Endometrial microvascular endothelial cells (primary cell): ENCODE data around the gene YBX3. TPM values are rescaled to one million over a fixed set of nuclear protein-coding genes. Genes with fewer than 3 reads are reported as not detected.

Experiments
- in situ Hi-C: cut with HindIII; loops from 2 replicates; pipeline ENCODE4 v1.10.0; 2017; ENCODE audit warnings: low sequenced_read_pairs, low pct_unique_long_range_greater_than_20kb; ENCODE audit errors: inconsistent ontology term
- total RNA-seq: library from RNA; depleted of rRNA; stranded (reverse); fragments of >200 nt; gene quantifications from one replicate; pipeline ENCODE4 v1.2.3, GENCODE V29; 2015; ENCODE audit errors: inconsistent ontology term

The YBX3 gene
- total RNA-seq, 1 donor from 2014 or later = 284 TPM

DNA sequence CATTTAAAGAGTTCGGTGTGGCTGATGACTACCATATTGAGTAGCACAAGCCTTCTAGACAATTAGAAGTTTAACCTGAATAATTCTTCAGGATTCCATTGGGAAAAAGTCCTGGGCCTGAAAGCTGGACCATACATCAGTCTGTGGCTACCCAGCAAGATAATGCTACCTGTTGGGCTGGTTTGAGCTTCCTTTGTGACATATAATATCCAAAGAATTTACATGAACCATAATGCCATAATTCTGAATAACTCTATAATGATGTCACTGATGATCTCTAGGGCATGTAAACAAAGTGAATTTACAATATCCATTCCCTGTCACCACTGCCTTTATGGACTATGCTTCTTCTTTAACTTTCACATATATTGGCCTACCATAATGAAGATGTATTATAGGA, 3.8 kb upstream of the YBX3 start:
- in situ Hi-C loops = no loop called here

DNA sequence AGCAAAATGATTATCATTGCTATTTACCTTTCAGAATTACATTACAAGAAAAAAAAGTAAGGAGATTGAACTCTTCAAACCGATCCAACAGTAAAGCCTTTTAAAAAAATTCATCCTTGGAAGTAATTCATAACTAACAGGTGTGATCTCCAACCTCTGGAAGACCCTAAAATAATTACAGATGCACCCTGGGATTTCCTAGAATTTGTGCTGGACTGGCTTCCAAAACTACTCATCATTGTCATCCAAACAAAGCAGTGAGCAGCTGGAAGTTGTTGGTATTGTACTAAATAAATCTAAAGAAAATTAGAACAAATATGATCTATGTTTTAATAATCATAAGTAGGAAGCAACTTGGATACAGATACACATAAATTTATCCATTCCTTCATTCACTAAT, 1.9 kb upstream of the YBX3 start:
- in situ Hi-C loops = no loop called here

- in situ Hi-C loops = loop anchor here (25.0 kb wide), 1 partner anchor 110 kb away; the partner anchor contains the start of gene MAGOHB
These were observed 620 bp downstream of the YBX3 start for GRCh38 chr12:10722502-10722904.

GRCh38 chr12:10721651-10722501, 1.2 kb downstream of the YBX3 start:
- in situ Hi-C loops = loop anchor here (25.0 kb wide), 1 partner anchor 110 kb away; the partner anchor contains the start of gene MAGOHB

GRCh38 chr12:10720974-10721650, 2.0 kb downstream of the YBX3 start:
- in situ Hi-C loops = loop anchor here (25.0 kb wide), 1 partner anchor 109 kb away; the partner anchor contains the start of gene MAGOHB

DNA sequence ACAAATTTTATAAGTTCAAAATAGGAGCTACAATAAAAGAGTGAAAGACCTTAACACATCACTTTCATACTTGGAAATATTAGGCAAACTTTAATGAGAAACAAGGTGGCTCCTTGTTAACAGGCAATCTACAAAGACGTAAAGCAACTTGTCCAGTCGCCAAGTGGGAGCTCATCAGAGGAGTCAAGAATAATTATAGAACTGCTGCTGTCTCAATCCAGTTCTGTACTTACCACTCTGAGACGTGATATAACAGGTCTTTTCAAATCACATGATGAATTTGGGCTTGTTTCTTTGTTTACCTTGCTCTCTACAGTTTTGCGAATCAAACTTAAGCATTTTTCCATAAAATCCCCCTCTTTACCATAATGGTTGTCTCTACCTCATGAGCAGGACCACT, 3.6 kb downstream of the YBX3 start:
- in situ Hi-C loops = loop anchor here (25.0 kb wide), 1 partner anchor 107 kb away; the partner anchor contains the start of gene MAGOHB

DNA sequence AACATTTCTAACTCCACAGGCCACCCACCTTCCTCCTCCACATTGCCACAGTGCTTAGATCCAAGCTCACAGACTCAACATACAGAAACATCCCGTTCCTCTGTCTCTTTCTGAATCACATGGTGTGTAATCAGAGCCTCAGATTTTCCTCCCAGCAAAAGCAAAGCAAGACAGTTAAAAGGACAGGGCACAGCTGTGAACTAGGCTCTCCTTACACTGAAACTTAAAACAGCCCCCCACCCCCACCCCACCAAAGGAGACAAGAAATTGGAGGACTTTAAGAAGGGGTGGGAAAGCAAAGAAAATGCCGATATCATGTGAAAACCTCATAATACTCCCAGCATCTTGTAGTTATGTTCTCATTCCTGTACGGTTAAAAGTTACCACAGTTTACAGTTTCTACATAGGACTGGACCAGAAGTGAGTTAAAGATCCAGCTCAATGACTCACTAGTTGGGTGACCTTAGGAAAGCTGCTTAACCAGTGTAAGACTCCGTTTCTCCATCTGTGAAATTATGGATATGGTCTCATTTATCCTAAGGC, 4.8 kb downstream of the YBX3 start:
- in situ Hi-C loops = loop anchor here (25.0 kb wide), 1 partner anchor 106 kb away; the partner anchor contains the start of gene MAGOHB

GRCh38 chr12:10717410-10717809, 5.7 kb downstream of the YBX3 start:
- in situ Hi-C loops = loop anchor here (25.0 kb wide), 1 partner anchor 105 kb away; the partner anchor contains the start of gene MAGOHB

DNA sequence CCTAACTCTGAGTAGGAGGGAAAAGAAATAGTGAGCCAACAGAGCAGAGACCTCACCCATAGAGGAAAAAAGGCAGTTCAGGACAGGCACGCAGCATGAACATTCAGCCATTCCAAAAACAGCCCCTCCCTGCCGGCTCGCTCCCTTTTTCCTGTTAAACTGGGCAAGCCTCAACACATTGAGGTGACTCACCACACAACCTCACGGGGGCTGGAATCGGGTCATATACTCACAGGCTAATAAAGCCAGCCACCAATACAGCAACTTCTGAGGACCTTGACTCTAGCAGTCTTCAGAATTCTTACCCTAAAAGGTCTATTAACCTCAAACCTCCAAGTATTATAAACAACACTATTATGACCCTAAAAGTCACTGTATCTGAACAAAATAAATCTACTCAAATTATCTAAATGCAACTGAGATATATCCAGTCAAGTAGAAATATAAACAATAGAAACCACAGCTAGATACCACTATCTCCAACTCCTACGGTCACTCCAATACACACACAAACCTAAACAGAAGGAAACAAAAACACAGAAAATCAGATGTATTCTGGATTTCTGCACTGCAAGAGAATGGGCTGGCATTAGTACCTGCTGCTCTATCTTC, 6.3 kb downstream of the YBX3 start:
- in situ Hi-C loops = loop anchor here (25.0 kb wide), 1 partner anchor 105 kb away; the partner anchor contains the start of gene MAGOHB

- in situ Hi-C loops = loop anchor here (25.0 kb wide), 1 partner anchor 104 kb away; the partner anchor contains the start of gene MAGOHB
These were observed 6.8 kb downstream of the YBX3 start for GRCh38 chr12:10716277-10716676.

DNA sequence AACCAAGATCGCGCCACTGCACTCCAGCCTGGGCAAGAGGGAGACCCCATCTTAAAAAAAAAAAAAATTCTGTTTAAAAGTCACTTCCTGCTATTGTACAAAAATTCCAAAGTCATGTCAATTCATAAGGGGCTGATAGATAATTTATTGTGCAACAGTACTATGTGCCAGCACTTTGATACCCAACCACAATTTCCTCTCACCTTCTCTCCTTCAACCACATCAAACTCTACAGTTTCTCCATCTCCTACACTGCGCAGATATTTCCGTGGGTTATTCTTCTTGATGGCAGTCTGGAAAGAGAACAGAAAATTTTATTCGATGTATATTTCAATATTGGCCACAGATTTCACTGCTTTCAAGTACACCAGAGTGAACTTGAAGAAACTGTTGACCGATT, 7.6 kb downstream of the YBX3 start:
- in situ Hi-C loops = loop anchor here (25.0 kb wide), 1 partner anchor 103 kb away; the partner anchor contains the start of gene MAGOHB

- in situ Hi-C loops = loop anchor here (25.0 kb wide), 1 partner anchor 98 kb away; the partner anchor contains the start of gene MAGOHB
These were observed 13.3 kb downstream of the YBX3 start for GRCh38 chr12:10709808-10710207.

DNA sequence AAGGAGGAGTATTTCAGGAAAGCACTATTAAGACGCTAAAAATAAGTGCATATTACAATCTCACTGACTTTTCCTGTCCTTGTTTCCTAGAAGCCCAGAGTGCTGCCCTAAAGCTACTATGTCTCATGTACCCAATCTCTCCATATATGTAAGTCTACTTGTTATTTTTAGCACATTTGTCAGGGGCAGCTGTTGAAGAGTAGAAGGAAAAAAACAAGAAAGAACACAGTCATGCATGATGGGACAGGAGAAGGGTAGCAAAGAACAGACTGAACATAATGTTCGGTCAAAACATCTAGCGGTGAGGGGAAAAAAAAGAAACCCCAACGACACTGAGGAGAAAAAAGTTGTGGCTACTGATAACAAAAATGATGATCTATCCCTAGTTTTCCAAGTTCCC, 14.3 kb downstream of the YBX3 start:
- in situ Hi-C loops = loop anchor here (25.0 kb wide), 1 partner anchor 97 kb away; the partner anchor contains the start of gene MAGOHB

DNA sequence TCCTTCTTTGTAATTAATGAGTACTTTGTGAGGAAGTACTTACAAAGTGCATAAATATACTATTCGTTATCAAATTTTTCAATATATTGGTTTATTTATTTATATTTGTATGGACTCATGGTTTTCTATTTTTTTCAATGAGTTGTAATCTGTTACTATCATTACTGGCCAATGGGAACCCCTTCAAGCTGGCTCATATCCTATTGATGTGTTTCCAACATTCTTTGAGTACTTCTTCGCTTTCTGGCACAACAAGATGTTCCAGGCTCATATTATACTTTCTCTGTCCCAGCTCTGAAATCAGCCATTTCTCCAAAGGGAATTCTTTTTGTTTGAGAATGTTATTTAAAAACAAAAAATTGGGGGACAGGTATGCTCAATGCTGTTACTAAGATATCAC, 17.5 kb downstream of the YBX3 start:
- in situ Hi-C loops = loop anchor here (25.0 kb wide), 1 partner anchor 93 kb away; the partner anchor contains the start of gene MAGOHB

- in situ Hi-C loops = loop anchor here (25.0 kb wide), 1 partner anchor 90 kb away; the partner anchor contains the start of gene MAGOHB
These were observed 21.3 kb downstream of the YBX3 start for GRCh38 chr12:10701843-10702242.

DNA sequence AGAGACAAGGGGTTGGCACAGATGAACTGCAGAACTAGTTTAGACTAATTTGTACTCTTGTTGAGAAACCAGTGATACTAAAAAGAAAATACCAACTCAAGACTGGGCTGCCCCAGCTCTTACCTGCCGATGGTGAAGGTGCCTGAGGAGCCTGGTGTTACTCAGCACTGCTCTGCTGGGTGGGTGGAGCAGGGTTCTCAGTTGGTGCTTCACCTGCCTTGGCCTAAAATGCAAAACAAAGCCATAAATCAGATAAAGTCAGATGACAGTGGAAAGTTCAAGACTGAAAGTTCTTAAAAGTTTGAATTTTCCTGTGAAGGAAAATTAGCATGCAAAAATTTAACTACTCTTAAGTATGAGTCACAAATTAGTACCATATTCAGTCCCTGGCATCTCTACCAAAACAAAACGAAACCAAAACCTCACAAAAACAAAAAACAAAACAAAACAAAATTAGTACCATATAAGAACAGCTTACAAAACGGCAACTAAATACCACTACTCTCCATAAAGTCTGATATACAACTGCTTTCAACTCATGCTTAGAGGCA, 21.9 kb downstream of the YBX3 start:
- in situ Hi-C loops = loop anchor here (25.0 kb wide), 1 partner anchor 89 kb away; the partner anchor contains the start of gene MAGOHB

DNA sequence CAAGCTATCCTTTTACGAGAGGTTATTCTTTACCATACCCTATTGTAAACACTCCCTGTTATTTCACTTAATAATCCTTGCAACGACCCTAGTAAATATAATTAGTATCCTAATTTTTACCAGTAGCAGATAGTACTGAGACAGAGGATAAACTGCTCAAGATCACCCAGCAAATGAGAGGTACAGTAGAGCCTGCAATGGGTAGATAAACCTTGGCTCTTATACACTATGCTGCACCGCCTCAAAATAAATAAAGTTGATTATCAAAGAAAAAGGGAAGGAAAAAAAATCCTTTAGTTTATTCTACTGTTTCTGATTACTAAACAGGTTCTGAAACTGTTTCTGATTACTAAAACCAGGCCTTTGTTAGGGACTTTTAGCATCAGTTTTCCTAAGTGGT, 22.5 kb downstream of the YBX3 start:
- in situ Hi-C loops = loop anchor here (25.0 kb wide), 1 partner anchor 88 kb away; the partner anchor contains the start of gene MAGOHB

GRCh38 chr12:10697862-10698261, 25.3 kb downstream of the YBX3 start:
- in situ Hi-C loops = no loop called here
